Activated T-cell treated with anti-CD3 and anti-CD28 coated beads for 1 hour (primary cell): ENCODE results near the gene LRCH1.

ENCODE experiments used
- DNase-seq: peaks from one replicate; pipeline ENCODE4 v3.0.0-alpha.2; 2020; ENCODE audit warnings: low read depth

The LRCH1 gene

GRCh38 chr13:46665633-46666482 lies 112.9 kb downstream of the LRCH1 start:
- DNase-seq = no peak

GRCh38 chr13:46666727-46667456 lies 113.9 kb downstream of the LRCH1 start:
- no peak for DNase-seq

- DNase-seq = no peak
These were observed 114.8 kb downstream of the LRCH1 start for GRCh38 chr13:46667687-46668281.

GRCh38 chr13:46668302-46668720 lies 115.3 kb downstream of the LRCH1 start:
- DNase-seq = no peak

GRCh38 chr13:46668931-46669525 lies 116.1 kb downstream of the LRCH1 start:
- no peak for DNase-seq

- no peak for DNase-seq
These were observed 119.5 kb downstream of the LRCH1 start for GRCh38 chr13:46672338-46673090.

GRCh38 chr13:46675016-46675415 lies 122.0 kb downstream of the LRCH1 start:
- no peak for DNase-seq

GRCh38 chr13:46676378-46676725 lies 123.4 kb downstream of the LRCH1 start:
- DNase-seq = no peak

GRCh38 chr13:46679369-46680120 lies 126.6 kb downstream of the LRCH1 start:
- no peak for DNase-seq

GRCh38 chr13:46682015-46682414 lies 129.0 kb downstream of the LRCH1 start:
- no peak for DNase-seq

- DNase-seq = no peak
These were observed 129.7 kb downstream of the LRCH1 start for GRCh38 chr13:46682707-46683106.

GRCh38 chr13:46683676-46684260 lies 130.8 kb downstream of the LRCH1 start:
- no peak for DNase-seq

GRCh38 chr13:46684287-46685001 lies 131.5 kb downstream of the LRCH1 start:
- no peak for DNase-seq

- DNase-seq = no peak
These were observed 132.2 kb downstream of the LRCH1 start for GRCh38 chr13:46685006-46685730.

- DNase-seq = no peak
These were observed 133.2 kb downstream of the LRCH1 start for GRCh38 chr13:46686171-46686570.

- DNase-seq = no peak
These were observed 134.8 kb downstream of the LRCH1 start for GRCh38 chr13:46687810-46688209.

GRCh38 chr13:46688306-46688705 lies 135.3 kb downstream of the LRCH1 start:
- DNase-seq = no peak

GRCh38 chr13:46698014-46698413 lies 145.0 kb downstream of the LRCH1 start:
- DNase-seq = no peak

GRCh38 chr13:46698910-46699460 lies 146.0 kb downstream of the LRCH1 start:
- DNase-seq = no peak
